PFSK-1 (cell line): ENCODE measurements around the gene KRT10.

Experiments used
- FOXP2 ChIP-seq: optimal IDR thresholded peaks from 2 replicates; pipeline ENCODE3; 2011; ENCODE audit warnings: borderline replicate concordance, control low read depth, inconsistent platforms; ENCODE audit not compliant: insufficient read depth; ENCODE audit errors: extremely low read length, extremely low read depth
- POLR2AphosphoS5 ChIP-seq: IDR thresholded peaks from 2 replicates; pipeline ENCODE4 v1.6.1; 2012; ENCODE audit warnings: low read depth, mild to moderate bottlenecking, control low read depth, low read length, moderate library complexity
- SIN3A ChIP-seq: IDR thresholded peaks from 2 replicates; pipeline ENCODE4 v1.6.1; 2012; ENCODE audit warnings: mild to moderate bottlenecking, low read length, moderate library complexity, borderline replicate concordance; ENCODE audit not compliant: insufficient read depth
- TAF1 ChIP-seq: IDR thresholded peaks from 2 replicates; pipeline ENCODE4 v1.6.1; 2012; ENCODE audit warnings: low read length, control low read depth, borderline replicate concordance; ENCODE audit not compliant: insufficient read depth
- TF ChIP-seq, protein P1 (sequence below), 2 experiments: IDR thresholded peaks; 2 replicates each; pipeline versions ENCODE4 v1.6.1 to v1.8.0; 2011 to 2012; ENCODE audit warnings: low read depth in 2 of 2, low read length in 2 of 2, control low read depth in 1 of 2, inconsistent platforms in 1 of 2, mild to moderate bottlenecking in 1 of 2, moderate library complexity in 1 of 2; ENCODE audit not compliant: insufficient read depth in 1 of 2

Gene KRT10

DNA sequence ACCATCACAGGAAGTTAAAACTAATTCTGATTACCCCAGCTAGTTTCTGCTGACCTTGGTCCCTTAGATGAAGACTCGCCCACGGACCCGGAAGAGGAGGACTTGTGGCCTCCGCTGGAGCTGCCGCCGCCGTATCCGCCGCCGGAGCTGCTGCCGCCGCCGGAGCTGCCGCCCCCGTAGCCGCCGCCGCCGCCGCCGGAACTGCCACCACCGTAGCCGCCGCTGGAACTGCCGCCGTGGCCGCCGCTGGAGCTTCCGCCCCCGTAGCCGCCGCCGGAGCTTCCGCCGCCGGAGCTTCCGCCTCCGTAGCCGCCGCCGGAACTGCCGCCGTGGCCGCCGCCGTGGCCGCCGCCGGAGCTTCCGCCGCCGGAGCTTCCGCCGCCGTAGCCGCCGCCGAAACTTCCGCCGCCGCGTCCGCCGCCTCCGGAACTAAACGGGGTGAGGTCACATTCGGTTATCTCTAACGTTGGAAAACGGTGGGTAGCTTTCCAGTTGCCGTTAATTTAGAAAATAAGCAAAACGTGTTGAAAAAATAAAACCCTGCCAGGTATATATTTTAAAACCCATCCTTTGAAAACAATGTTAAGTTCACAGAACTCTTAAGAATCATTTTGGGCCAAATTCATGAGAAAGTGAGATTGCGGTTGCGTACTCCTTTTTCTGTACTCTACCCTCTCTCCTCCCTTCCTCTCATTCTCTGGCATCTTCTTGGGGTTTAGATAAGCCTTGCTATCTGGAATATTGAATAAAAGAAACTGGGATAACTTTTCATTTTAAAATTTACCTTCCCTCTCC lies 3.5 kb downstream of the KRT10 start:
- 0 out of 2 replicates have a peak, but pooled peaks have one; percentile 22 for TF ChIP-seq TAF1
- TF ChIP-seq POLR2AphosphoS5: peak; percentile 64
- TF ChIP-seq SIN3A: no peak

DNA sequence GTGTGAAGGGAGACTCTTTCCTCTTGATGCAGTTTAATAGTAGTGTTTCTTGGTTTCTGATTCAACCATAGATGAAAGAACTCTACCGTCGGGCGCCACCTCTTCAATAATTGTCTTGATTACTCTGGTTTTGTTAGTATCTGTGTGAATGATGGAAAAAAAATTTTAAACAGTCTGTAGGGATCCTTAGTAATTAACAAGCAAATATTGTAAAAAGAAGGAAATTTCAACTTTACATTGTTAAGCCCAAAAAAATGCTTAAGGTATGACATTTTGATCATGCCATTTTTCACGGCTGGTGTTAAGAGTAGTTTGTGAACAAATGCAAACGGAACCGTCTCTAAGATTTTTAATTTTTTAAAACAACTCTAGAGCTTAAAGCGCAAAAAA lies 4.1 kb downstream of the KRT10 start:
- TF ChIP-seq POLR2AphosphoS5 (no peak), FOXP2 (no peak), TAF1 (no peak), SIN3A (no peak)
- TF ChIP-seq, protein P1, sequence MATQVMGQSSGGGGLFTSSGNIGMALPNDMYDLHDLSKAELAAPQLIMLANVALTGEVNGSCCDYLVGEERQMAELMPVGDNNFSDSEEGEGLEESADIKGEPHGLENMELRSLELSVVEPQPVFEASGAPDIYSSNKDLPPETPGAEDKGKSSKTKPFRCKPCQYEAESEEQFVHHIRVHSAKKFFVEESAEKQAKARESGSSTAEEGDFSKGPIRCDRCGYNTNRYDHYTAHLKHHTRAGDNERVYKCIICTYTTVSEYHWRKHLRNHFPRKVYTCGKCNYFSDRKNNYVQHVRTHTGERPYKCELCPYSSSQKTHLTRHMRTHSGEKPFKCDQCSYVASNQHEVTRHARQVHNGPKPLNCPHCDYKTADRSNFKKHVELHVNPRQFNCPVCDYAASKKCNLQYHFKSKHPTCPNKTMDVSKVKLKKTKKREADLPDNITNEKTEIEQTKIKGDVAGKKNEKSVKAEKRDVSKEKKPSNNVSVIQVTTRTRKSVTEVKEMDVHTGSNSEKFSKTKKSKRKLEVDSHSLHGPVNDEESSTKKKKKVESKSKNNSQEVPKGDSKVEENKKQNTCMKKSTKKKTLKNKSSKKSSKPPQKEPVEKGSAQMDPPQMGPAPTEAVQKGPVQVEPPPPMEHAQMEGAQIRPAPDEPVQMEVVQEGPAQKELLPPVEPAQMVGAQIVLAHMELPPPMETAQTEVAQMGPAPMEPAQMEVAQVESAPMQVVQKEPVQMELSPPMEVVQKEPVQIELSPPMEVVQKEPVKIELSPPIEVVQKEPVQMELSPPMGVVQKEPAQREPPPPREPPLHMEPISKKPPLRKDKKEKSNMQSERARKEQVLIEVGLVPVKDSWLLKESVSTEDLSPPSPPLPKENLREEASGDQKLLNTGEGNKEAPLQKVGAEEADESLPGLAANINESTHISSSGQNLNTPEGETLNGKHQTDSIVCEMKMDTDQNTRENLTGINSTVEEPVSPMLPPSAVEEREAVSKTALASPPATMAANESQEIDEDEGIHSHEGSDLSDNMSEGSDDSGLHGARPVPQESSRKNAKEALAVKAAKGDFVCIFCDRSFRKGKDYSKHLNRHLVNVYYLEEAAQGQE (IDR thresholded peaks at IDR 0.05; ENCODE audit: insufficient read depth in 1 of 2, low read depth in 2 of 2, low read length in 2 of 2): no peak

DNA sequence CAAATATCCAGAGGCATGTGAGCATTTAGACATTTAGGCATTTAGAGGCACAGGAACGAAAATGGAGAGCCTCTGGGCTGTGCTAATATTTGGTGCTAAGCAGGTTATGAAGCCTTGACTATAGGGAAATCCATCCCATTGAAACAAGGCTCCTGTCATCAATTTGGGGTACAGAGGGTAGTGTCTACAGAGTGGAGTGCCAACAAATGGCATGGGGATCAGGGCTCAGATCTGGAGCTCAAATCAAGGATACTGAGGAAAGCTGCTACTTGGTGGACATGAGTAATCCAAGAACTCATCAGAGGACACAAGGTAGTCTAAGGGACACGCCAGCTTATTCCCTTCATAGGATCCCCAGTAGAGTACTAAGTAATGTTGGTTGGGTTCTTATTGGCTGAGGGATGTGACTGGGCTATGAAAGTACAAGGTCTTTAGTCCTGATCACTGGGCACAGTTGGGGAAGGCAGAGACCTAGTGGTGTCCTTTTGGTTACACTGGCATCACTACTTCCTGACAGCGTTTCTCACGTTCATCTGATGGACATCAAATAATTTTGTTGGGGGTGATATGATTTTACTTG lies 5.2 kb downstream of the KRT10 start:
- TF ChIP-seq TAF1: no peak
- no peak for TF ChIP-seq SIN3A
- TF ChIP-seq, protein P1 (IDR thresholded peaks at IDR 0.05; ENCODE audit: insufficient read depth in 1 of 2, low read depth in 2 of 2, low read length in 2 of 2): no peak
- TF ChIP-seq FOXP2: no peak
- no peak for TF ChIP-seq POLR2AphosphoS5

DNA sequence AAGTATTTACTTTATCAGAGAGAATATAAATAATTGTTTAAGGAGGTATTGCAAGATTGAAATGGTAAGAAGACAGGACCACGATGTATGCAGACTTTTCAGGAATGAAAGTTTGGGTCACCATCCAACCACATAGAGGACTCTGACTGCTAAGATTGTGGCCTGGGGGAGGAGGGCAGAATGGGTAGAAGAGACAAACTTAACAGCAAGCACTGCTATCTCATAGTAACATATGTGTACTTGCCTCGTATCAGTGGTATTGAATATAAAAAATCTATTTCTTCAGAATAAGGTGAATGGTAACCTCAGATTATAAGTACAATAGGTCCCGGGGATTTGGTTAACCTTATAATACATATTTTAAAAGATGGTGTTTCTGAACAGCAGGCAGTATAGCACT lies 5.8 kb downstream of the KRT10 start:
- TF ChIP-seq SIN3A (no peak), FOXP2 (no peak), POLR2AphosphoS5 (no peak), TAF1 (no peak)
- TF ChIP-seq, protein P1 (IDR thresholded peaks at IDR 0.05; ENCODE audit: insufficient read depth in 1 of 2, low read depth in 2 of 2, low read length in 2 of 2): no peak

DNA sequence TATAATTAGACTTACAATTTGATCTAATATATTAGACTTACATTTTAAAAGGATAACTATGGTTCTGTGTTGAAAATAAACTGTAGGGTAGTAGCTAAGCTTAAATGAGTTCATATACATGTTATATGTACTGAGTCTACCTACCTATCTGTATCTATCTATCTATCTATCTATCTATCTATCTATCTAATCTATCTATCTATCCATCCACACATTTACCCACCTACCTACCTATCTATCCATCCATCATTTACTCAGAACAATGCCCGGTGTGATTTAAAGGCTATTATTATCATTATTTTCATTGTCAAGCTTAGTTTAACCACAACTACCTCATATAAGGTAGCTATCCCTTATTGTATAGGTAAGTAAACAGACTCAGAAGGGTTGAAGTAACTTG lies 7.0 kb downstream of the KRT10 start:
- TF ChIP-seq SIN3A (no peak), POLR2AphosphoS5 (no peak), FOXP2 (no peak), TAF1 (no peak)
- TF ChIP-seq, protein P1 (IDR thresholded peaks at IDR 0.05; ENCODE audit: insufficient read depth in 1 of 2, low read depth in 2 of 2, low read length in 2 of 2): no peak
